Heart right ventricle (tissue), 16 donors: ENCODE measurements around the gene ZFAND5. TPM values are rescaled to one million over a fixed set of nuclear protein-coding genes. Genes with fewer than 3 reads are reported as not detected.

Experiments
- ATAC-seq, 8 donors: fragments of 200-7000 bp; cut with Tn5 transposase; one replicate each; pipeline ENCODE4 v1.9.1; 2020; ENCODE audit warnings: mild to moderate bottlenecking in 8 of 8, moderate library complexity in 8 of 8, moderate number of reproducible peaks in 1 of 8
- DNase-seq, 2 donors: peaks; one replicate each; pipeline ENCODE4 v3.0.0-alpha.2; 2020
- H3K27ac ChIP-seq, 10 donors: fragments of 200-600 bp; sonication (generic) in 2 of 10; one replicate each; pipeline versions ENCODE4 v1.5.0 to v1.8.0; 2020 to 2022; ENCODE audit warnings: mild to moderate bottlenecking in 3 of 10
- H3K27me3 ChIP-seq, 7 donors: fragments of 200-600 bp; one replicate each; pipeline ENCODE4 v1.8.0; 2021 to 2022; ENCODE audit warnings: mild to moderate bottlenecking in 2 of 7
- H3K36me3 ChIP-seq, 9 donors: fragments of 200-600 bp; sonication (generic) in 1 of 9; one replicate each; pipeline versions ENCODE4 v1.5.0 to v1.8.0; 2020 to 2022; ENCODE audit warnings: mild to moderate bottlenecking in 2 of 9
- H3K4me1 ChIP-seq, 9 donors: fragments of 200-600 bp; sonication (generic) in 1 of 9; one replicate each; pipeline versions ENCODE4 v1.5.0 to v1.8.0; 2020 to 2022; ENCODE audit warnings: mild to moderate bottlenecking in 4 of 9
- H3K4me3 ChIP-seq, 10 donors: fragments of 200-600 bp; sonication (generic) in 2 of 10; one replicate each; pipeline versions ENCODE4 v1.5.0 to v1.8.0; 2020 to 2022; ENCODE audit warnings: mild to moderate bottlenecking in 7 of 10, moderate library complexity in 2 of 10
- H3K9me3 ChIP-seq, 11 donors: fragments of 200-600 bp in 10 of 11; sonication (generic) in 2 of 11; one replicate each; pipeline versions ENCODE4 v1.5.0 to v1.8.0; 2013 to 2022; ENCODE audit warnings: mild to moderate bottlenecking in 2 of 11, control low read depth in 1 of 11, moderate library complexity in 1 of 11
- CTCF ChIP-seq, 9 donors: fragments of 200-600 bp; sonication (generic) in 2 of 9; IDR thresholded peaks; one replicate each; pipeline versions ENCODE4 v1.5.0 to v1.8.0; 2021 to 2022; ENCODE audit warnings: antibody characterized with exemption in 9 of 9, mild to moderate bottlenecking in 5 of 9, moderate library complexity in 1 of 9
- WGBS, 2 donors: extraction: QIAGEN DNeasy Blood & Tissue Kit; methylation state at CpG; one replicate each; pipeline ENCODE4 v1.1.7; 2013; ENCODE audit warnings: inconsistent platforms in 1 of 2; 5-methylcytosine and 5-hydroxymethylcytosine counted together
- intact Hi-C, 10 donors: fragments of 100-400 bp; cut with DNase I; formaldehyde crosslinking; loops; one replicate each; pipeline versions ENCODE4 v1.11.1 to v1.14.2; 2022
- polyA plus RNA-seq, 2 donors: library from polyadenylated mRNA; stranded (reverse); fragments of 200-250 nt; gene quantifications; one replicate each; pipeline ENCODE4 v1.2.3, GENCODE V29; 2013
- total RNA-seq, 10 donors: library from RNA; stranded (reverse); fragmentation: NEBNext Ultra II Directional in 3 of 10; extraction: Animal tissue kit (Norgen Biotek cat#: 25700) in 3 of 10; gene quantifications; one replicate each; pipeline versions ENCODE4 v1.2.1 to v1.2.4, GENCODE V29; 2021 to 2023
- donor health status: Arrhythmogenic right ventricular cardiomyopathy.
- donor health status: ischemic (EF 13 %, LVEDD 7.1; RV severe dilation, severe dysfunction).
- donor health status: healthy with polysubstance abuse.
- donor health status: DM: no; HTN: yes; CAD: no.
- donor health status: DM: no; HTN: no; CAD: no.
- donor health status: ischemic (EF 25% LVEDD 6.9; RV normal size, moderate dysfunction).
- donor health status: ischemic (EF 25% LVEDD 5.7; RV mildly dilated, moderate dysfunction).
- donor health status: healthy.
- donor health status: DM: yes; HTN: yes; CAD: no.
- donor health status: Ischemic cardiomyopathy.
- donor health status: ischemic (EF 35%, LVEDD 5.7; RV mildly dilated, moderate dysfunction).
- donor health status: nonischemic (EF 11% LVEDD 7.7; RV severe dilation, severe dysfunction).
- donor health status: DM: yes; HTN: yes; CAD: no.
- donor health status: PGD.
- donor health status: ischemic (EF 29% LVEDD 5.4; RV normal size, mild dysfunction).
- donor health status: nonischemic (EF 23%, LVEDD 6.1; RV moderate dilation, normal function).

Gene ZFAND5
- total and polyA plus RNA-seq, 12 donors: 66.7 to 280 (median 217) TPM

- peak; percentile 80 to 81 for DNase-seq
- 0 to 1% methylated on average over 72 of the region's 73 CpGs for WGBS, 2 donors
- H3K4me1 ChIP-seq: peaks cover 5 to 57% (median 42%) of the 10 kb centered on the region in 9 donors
- H3K9me3 ChIP-seq: no peaks in the 10 kb centered on the region
- no peaks in the 10 kb centered on the region for H3K27me3 ChIP-seq
- intact Hi-C loops: loop anchor here in 9 of 10 donors (1.0 to 10.0 kb wide), 16 partner anchors 47 to 1949 kb away; partner anchors contain the start of genes ABHD17B (in 3 of the 9), C9orf85 (in 3 of the 9), TMC1 (in 2 of the 9) and ANXA1 (in 1 of the 9)
- peaks cover 0 to 28% (median 11%) of the 10 kb centered on the region in 9 donors for H3K36me3 ChIP-seq
- no peak for TF ChIP-seq CTCF (IDR thresholded peaks at IDR 0.05)
- H3K4me3 ChIP-seq: peak overlapping the region; percentile 63 to 94 (median 88)
- H3K27ac ChIP-seq: peak overlapping the region; percentile 98 to 100 (median 100)
- ATAC-seq: peak; percentile 20 to 71 (median 47)
These were observed 915 bp downstream of the ZFAND5 start for GRCh38 chr9:72363908-72364678.

GRCh38 chr9:72363236-72363635 is 1.8 kb downstream of the ZFAND5 start:
- intact Hi-C loops: loop anchor here in 9 of 10 donors (5.0 to 10.0 kb wide), 13 partner anchors 48 to 1948 kb away; partner anchors contain the start of genes ABHD17B (in 3 of the 9), C9orf85 (in 3 of the 9), TMC1 (in 2 of the 9) and ANXA1 (in 1 of the 9)
- Histone ChIP-seq H3K9me3 (no peaks in the 10 kb centered on the region), H3K4me3 (peak overlapping the region; percentile 63 to 94 (median 88)), H3K36me3 (peaks cover 0 to 36% (median 20%) of the 10 kb centered on the region in 9 donors), H3K4me1 (peaks cover 5 to 65% (median 50%) of the 10 kb centered on the region in 9 donors), H3K27me3 (no peaks in the 10 kb centered on the region), H3K27ac (peak overlapping the region; percentile 98 to 100 (median 100))
- 6 to 11% methylated on average over 2 of the region's 2 CpGs for WGBS, 2 donors
- no peak for TF ChIP-seq CTCF (IDR thresholded peaks at IDR 0.05)
- ATAC-seq (no peak), DNase-seq (no peak)

GRCh38 chr9:72362680-72363139 is 2.3 kb downstream of the ZFAND5 start:
- Histone ChIP-seq H3K36me3 (peaks cover 0 to 42% (median 25%) of the 10 kb centered on the region in 9 donors), H3K9me3 (no peaks in the 10 kb centered on the region), H3K27me3 (no peaks in the 10 kb centered on the region), H3K4me3 (peak overlapping the region; percentile 63 to 94 (median 88)), H3K27ac (peak overlapping the region; percentile 98 to 100 (median 100)), H3K4me1 (peaks cover 9 to 71% (median 55%) of the 10 kb centered on the region in 9 donors)
- intact Hi-C loops: loop anchor here in 9 of 10 donors (5.0 to 10.0 kb wide), 13 partner anchors 48 to 1948 kb away; partner anchors contain the start of genes ABHD17B (in 3 of the 9), C9orf85 (in 3 of the 9), TMC1 (in 2 of the 9) and ANXA1 (in 1 of the 9)
- no peak for TF ChIP-seq CTCF (IDR thresholded peaks at IDR 0.05)
- WGBS, 2 donors: 0% methylated on average over 2 of the region's 2 CpGs
- ATAC-seq (peak in 7 of 8 donors; percentile 9 to 68 (median 48)), DNase-seq (peak; percentile 17 to 82)

- no peak for ATAC-seq
- peak overlapping the region; percentile 63 to 94 (median 88) for H3K4me3 ChIP-seq
- TF ChIP-seq CTCF (IDR thresholded peaks at IDR 0.05): no peak
- no peaks in the 10 kb centered on the region for H3K9me3 ChIP-seq
- 2% methylated on average over 2 of the region's 2 CpGs for WGBS, 2 donors
- H3K27ac ChIP-seq: peak overlapping the region; percentile 41 to 100 (median 100)
- peaks cover 0 to 47% (median 28%) of the 10 kb centered on the region in 9 donors for H3K36me3 ChIP-seq
- H3K4me1 ChIP-seq: peaks cover 13 to 76% (median 61%) of the 10 kb centered on the region in 9 donors
- no peaks in the 10 kb centered on the region for H3K27me3 ChIP-seq
- DNase-seq: no peak
- intact Hi-C loops: loop anchor here in 9 of 10 donors (5.0 to 10.0 kb wide), 13 partner anchors 47 to 1947 kb away; partner anchors contain the start of genes ABHD17B (in 3 of the 9), C9orf85 (in 3 of the 9), TMC1 (in 2 of the 9) and ANXA1 (in 1 of the 9)
These were observed 2.9 kb downstream of the ZFAND5 start for GRCh38 chr9:72362118-72362531.
